HCT116 (cell line): ENCODE measurements around the gene PAOX.

Source experiments
- CTCF ChIP-seq, 3 experiments: fragments of 200-600 bp in 1 of 3; sonication (generic) in 1 of 3; IDR thresholded peaks in 2 of 3; conservative IDR thresholded peaks in 1 of 3; 2 replicates each; pipeline ENCODE4 v1.5.1; 2012 to 2017; ENCODE audit warnings: low read depth in 2 of 3, low read length in 2 of 3, antibody characterized with exemption in 1 of 3, borderline replicate concordance in 1 of 3, control low read depth in 1 of 3, mild to moderate bottlenecking in 1 of 3, mixed read lengths in 1 of 3, mixed run types in 1 of 3, moderate library complexity in 1 of 3; ENCODE audit not compliant: insufficient read depth in 1 of 3
- MAX ChIP-seq: IDR thresholded peaks from 2 replicates; pipeline ENCODE4 v1.6.1; 2012
- REST ChIP-seq: IDR thresholded peaks from 2 replicates; pipeline ENCODE4 v1.6.1; 2012; ENCODE audit warnings: low read depth

- TF ChIP-seq CTCF (IDR thresholded peaks at IDR 0.05 in 2 of 3, conservative IDR thresholded peaks at IDR 0.05 in 1 of 3; ENCODE audit: borderline replicate concordance in 1 of 3, insufficient read depth in 1 of 3, low read depth in 2 of 3, low read length in 2 of 3) (no peak), MAX (no peak), REST (no peak)
These were observed 41.5 kb downstream of the PAOX start for GRCh38 chr10:133420579-133420978.
